ENCODE results near the gene LRP2.

DNA sequence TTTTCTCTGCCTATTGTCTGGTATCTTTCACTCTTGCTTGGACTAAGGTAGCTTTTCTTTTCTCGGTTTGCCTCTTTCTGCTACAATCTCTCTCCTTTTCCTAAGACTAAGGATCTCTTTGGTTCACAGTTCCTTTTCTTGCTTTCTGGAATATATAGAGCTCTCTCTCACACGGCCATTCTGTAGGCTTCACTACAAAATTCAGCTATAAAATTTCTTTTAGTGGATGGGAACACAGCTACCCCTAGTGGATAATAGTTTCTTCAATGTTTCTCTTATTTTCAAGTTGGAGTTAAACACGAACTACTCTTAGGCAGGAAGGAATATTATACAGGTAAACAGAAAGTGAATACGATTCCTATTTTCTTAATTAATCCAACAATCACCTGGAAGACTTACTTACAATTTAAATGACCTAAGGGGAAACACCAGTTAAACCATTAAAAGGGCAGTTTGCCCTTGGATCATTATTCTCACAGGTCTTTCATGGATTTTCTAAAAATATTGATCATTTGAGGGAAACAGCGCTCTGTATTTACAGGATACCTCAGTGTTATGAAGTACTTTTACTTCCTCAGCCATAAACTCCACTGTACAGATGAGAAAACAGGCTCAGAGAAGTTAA is 140.5 kb downstream of the LRP2 start:
- TF ChIP-seq, protein P1, sequence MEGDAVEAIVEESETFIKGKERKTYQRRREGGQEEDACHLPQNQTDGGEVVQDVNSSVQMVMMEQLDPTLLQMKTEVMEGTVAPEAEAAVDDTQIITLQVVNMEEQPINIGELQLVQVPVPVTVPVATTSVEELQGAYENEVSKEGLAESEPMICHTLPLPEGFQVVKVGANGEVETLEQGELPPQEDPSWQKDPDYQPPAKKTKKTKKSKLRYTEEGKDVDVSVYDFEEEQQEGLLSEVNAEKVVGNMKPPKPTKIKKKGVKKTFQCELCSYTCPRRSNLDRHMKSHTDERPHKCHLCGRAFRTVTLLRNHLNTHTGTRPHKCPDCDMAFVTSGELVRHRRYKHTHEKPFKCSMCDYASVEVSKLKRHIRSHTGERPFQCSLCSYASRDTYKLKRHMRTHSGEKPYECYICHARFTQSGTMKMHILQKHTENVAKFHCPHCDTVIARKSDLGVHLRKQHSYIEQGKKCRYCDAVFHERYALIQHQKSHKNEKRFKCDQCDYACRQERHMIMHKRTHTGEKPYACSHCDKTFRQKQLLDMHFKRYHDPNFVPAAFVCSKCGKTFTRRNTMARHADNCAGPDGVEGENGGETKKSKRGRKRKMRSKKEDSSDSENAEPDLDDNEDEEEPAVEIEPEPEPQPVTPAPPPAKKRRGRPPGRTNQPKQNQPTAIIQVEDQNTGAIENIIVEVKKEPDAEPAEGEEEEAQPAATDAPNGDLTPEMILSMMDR (IDR thresholded peaks at IDR 0.05): peak in 1 of 5 experiments; percentile 21
- no peak for TF ChIP-seq POLR2A (IDR thresholded peaks at IDR 0.05)
